ENCODE measurements around the gene CPED1.

Gene CPED1

DNA sequence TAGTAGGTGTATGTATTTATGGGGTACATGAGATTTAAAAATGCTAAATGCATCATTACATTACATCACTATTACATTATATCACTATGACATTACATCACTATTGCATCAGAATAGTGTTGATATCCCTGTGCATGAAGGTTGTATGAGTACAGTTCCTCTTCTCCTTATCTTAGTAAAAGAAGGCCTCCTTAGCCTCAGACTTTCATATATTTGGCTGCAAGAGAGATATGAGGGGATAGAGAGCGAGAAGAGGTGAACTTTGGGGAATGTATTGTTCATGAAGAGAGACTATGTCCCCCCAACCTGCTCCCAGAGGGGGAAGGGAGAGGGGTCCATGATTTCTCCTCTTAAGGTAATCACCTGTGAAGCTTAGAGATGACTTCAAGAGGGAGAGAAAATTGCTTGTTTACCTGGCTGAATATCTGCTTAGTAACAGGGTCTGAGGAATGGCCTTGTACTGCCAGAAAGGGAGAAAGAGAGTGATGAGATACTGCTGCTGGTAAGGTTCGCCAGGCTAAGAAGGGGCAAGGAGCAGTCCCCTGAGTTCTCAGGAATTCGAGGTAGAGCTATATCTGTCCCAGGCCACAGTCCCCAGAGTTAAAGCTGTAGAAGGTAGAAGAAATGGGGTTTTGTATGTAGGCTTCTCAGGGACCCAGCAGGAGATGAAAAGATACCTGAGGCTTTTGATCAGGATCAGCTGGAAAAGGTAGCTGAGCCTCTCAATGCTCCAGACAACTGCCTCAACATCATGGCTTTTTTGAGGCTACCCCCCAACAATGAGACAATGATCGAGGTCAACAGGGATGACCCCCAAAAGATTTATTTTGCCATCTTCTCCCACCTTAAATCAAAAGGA is 171.9 kb downstream of the CPED1 start (continued):
- TF ChIP-seq, protein P1, sequence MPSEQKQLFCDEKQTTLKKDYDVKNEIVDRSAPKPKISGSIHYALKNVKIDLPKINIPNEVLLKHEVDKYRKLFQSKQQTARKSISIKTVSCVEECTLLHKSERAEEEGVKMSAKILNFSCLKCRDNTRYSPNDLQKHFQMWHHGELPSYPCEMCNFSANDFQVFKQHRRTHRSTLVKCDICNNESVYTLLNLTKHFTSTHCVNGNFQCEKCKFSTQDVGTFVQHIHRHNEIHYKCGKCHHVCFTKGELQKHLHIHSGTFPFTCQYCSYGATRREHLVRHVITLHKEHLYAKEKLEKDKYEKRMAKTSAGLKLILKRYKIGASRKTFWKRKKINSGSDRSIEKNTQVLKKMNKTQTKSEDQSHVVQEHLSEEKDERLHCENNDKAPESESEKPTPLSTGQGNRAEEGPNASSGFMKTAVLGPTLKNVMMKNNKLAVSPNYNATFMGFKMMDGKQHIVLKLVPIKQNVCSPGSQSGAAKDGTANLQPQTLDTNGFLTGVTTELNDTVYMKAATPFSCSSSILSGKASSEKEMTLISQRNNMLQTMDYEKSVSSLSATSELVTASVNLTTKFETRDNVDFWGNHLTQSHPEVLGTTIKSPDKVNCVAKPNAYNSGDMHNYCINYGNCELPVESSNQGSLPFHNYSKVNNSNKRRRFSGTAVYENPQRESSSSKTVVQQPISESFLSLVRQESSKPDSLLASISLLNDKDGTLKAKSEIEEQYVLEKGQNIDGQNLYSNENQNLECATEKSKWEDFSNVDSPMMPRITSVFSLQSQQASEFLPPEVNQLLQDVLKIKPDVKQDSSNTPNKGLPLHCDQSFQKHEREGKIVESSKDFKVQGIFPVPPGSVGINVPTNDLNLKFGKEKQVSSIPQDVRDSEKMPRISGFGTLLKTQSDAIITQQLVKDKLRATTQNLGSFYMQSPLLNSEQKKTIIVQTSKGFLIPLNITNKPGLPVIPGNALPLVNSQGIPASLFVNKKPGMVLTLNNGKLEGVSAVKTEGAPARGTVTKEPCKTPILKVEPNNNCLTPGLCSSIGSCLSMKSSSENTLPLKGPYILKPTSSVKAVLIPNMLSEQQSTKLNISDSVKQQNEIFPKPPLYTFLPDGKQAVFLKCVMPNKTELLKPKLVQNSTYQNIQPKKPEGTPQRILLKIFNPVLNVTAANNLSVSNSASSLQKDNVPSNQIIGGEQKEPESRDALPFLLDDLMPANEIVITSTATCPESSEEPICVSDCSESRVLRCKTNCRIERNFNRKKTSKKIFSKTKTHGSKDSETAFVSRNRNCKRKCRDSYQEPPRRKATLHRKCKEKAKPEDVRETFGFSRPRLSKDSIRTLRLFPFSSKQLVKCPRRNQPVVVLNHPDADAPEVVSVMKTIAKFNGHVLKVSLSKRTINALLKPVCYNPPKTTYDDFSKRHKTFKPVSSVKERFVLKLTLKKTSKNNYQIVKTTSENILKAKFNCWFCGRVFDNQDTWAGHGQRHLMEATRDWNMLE (tag by site-specific recombination; conservative IDR thresholded peaks at IDR 0.05; ENCODE audit: low read depth): peak; percentile 67
- TF ChIP-seq SP7 (tag by site-specific recombination; IDR thresholded peaks at IDR 0.05) (no peak), ZNF138 (tag by site-specific recombination; IDR thresholded peaks at IDR 0.05; ENCODE audit: borderline replicate concordance) (no peak), GLIS2 (tag by site-specific recombination; IDR thresholded peaks at IDR 0.05) (no peak), PRDM1 (tag by site-specific recombination; IDR thresholded peaks at IDR 0.05) (no peak), ZNF157 (tag by site-specific recombination; IDR thresholded peaks at IDR 0.05) (no peak), RBAK (tag by site-specific recombination; IDR thresholded peaks at IDR 0.05) (no peak), ZNF501 (tag by site-specific recombination; IDR thresholded peaks at IDR 0.05) (no peak), TRIM28 (IDR thresholded peaks at IDR 0.05; ENCODE audit: borderline replicate concordance, low read length) (no peak), ZNF571 (tag by site-specific recombination; IDR thresholded peaks at IDR 0.05) (no peak), ZNF624 (tag by site-specific recombination; IDR thresholded peaks at IDR 0.05) (no peak), ZNF548 (tag by site-specific recombination; IDR thresholded peaks at IDR 0.05) (no peak), ZNF239 (tag by site-specific recombination; IDR thresholded peaks at IDR 0.05) (no peak), ZNF585B (tag by site-specific recombination; IDR thresholded peaks at IDR 0.05) (no peak), ZNF776 (tag by site-specific recombination; IDR thresholded peaks at IDR 0.05; ENCODE audit: borderline replicate concordance) (no peak), ZNF514 (tag by site-specific recombination; IDR thresholded peaks at IDR 0.05) (no peak), HOXD13 (CRISPR knock-in tag; IDR thresholded peaks at IDR 0.05; ENCODE audit: borderline replicate concordance) (no peak), ZNF610 (tag by site-specific recombination; IDR thresholded peaks at IDR 0.05; ENCODE audit: borderline replicate concordance) (no peak), ZNF555 (tag by site-specific recombination; conservative IDR thresholded peaks at IDR 0.05) (no peak), YY2 (tag by site-specific recombination; IDR thresholded peaks at IDR 0.05) (no peak), ZNF558 (tag by site-specific recombination; IDR thresholded peaks at IDR 0.05) (0 out of 2 replicates have a peak, but pooled peaks have one; percentile 34), ZNF544 (tag by site-specific recombination; IDR thresholded peaks at IDR 0.05) (no peak), GFI1B (tag by site-specific recombination; IDR thresholded peaks at IDR 0.05) (no peak), ZNF76 (tag by site-specific recombination; IDR thresholded peaks at IDR 0.05; ENCODE audit: borderline replicate concordance, low read depth) (no peak), ZNF214 (tag by site-specific recombination; IDR thresholded peaks at IDR 0.05; ENCODE audit: borderline replicate concordance) (no peak), ZNF174 (tag by site-specific recombination; IDR thresholded peaks at IDR 0.05) (no peak), ZNF341 (tag by site-specific recombination; IDR thresholded peaks at IDR 0.05; ENCODE audit: low read depth) (no peak), ZNF211 (tag by site-specific recombination; IDR thresholded peaks at IDR 0.05; ENCODE audit: low read depth) (no peak), ZSCAN30 (tag by site-specific recombination; IDR thresholded peaks at IDR 0.05) (no peak), ZNF560 (tag by site-specific recombination; IDR thresholded peaks at IDR 0.05; ENCODE audit: borderline replicate concordance) (no peak), ZNF701 (tag by site-specific recombination; IDR thresholded peaks at IDR 0.05) (peak; percentile 96)
- TF ChIP-seq, protein P2, sequence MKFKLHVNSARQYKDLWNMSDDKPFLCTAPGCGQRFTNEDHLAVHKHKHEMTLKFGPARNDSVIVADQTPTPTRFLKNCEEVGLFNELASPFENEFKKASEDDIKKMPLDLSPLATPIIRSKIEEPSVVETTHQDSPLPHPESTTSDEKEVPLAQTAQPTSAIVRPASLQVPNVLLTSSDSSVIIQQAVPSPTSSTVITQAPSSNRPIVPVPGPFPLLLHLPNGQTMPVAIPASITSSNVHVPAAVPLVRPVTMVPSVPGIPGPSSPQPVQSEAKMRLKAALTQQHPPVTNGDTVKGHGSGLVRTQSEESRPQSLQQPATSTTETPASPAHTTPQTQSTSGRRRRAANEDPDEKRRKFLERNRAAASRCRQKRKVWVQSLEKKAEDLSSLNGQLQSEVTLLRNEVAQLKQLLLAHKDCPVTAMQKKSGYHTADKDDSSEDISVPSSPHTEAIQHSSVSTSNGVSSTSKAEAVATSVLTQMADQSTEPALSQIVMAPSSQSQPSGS (tag by site-specific recombination; IDR thresholded peaks at IDR 0.05; ENCODE audit: low read depth): peak; percentile 95
- TF ChIP-seq, protein P3, sequence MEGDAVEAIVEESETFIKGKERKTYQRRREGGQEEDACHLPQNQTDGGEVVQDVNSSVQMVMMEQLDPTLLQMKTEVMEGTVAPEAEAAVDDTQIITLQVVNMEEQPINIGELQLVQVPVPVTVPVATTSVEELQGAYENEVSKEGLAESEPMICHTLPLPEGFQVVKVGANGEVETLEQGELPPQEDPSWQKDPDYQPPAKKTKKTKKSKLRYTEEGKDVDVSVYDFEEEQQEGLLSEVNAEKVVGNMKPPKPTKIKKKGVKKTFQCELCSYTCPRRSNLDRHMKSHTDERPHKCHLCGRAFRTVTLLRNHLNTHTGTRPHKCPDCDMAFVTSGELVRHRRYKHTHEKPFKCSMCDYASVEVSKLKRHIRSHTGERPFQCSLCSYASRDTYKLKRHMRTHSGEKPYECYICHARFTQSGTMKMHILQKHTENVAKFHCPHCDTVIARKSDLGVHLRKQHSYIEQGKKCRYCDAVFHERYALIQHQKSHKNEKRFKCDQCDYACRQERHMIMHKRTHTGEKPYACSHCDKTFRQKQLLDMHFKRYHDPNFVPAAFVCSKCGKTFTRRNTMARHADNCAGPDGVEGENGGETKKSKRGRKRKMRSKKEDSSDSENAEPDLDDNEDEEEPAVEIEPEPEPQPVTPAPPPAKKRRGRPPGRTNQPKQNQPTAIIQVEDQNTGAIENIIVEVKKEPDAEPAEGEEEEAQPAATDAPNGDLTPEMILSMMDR (tag by site-specific recombination; IDR thresholded peaks at IDR 0.05): no peak
